ENCODE measurements around the gene KRT13.

The KRT13 gene

DNA sequence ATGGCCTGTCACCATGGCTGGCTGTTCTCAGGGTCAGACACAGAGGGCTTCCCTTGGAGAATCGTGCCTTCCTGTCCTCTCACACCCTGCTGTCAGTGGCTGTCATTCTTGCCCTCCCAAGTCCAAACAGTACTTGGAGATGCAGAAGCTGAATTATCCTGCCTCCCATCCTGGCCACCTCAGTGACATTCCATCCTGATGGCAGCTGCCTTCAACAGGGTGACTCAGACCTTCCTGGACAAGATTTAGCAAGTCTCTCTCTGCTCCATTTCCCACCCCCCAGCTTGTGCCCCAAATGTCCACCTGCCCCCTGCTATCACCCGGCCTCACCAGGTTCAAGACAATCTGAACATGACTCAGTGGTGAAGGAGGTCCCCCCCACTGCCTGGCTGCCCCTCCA lies 10.9 kb downstream of the KRT13 start:
- DNase-seq (ENCODE audit: low spot score): no peak

DNA sequence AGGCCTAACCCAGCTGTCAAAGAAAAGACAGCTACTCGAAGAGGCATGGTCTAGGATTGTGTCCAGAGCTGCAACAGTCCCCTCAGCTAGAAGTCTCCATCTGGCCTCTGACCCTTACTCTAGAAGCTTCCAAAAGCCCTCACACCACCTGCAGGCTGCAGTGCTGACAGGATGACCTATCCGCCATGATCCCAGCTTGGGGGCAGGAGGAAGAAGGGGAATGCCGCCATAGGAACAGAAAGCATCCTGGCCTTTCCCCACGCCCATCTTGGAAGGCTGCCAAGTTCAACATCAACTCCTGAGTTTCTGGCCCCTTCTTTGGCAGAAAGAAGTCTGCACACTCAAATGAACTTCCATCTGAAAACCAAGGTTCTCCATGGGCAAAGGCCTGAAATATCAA lies 12.6 kb downstream of the KRT13 start:
- no peak for DNase-seq (ENCODE audit: low spot score)

DNA sequence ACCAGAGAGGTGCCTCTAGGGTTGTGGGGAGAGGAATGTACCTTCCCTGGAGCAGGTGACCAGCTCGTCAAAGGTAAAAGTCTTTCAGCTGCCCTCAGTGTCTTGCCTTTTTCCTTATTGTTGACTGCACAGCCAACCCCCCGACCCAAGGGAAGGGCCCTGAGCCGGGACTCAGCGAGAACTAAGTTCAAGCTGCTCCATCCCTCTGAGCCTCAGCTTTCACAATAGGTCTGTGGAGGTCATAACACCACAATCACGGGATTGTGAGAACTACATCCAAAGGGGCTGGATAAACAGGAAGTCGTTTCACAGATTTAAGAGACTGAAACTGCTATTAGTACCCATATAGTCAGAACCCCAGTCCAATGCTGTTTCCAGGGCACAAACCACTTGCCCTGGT lies 13.1 kb downstream of the KRT13 start:
- no peak for DNase-seq (ENCODE audit: low spot score)

DNA sequence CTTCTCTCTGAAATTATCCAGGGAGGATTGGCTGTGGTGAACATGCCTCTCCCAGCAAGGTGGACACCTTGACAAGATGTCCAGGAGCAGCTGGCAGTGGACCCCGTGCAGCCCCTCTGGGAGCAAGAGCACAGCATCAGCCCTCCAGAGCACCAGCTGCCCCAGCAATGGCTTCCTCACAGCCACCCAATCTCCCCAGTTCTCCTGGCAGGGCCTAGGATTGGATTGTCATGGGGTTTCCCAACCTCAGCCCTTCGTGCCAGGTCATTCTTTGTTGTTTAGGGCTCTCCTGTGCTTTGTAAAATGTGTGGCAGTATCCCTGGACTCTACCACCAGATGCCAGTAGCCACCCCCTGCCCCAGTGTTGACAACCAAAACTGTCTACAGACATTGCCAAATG lies 13.9 kb downstream of the KRT13 start:
- no peak for DNase-seq (ENCODE audit: low spot score)

DNA sequence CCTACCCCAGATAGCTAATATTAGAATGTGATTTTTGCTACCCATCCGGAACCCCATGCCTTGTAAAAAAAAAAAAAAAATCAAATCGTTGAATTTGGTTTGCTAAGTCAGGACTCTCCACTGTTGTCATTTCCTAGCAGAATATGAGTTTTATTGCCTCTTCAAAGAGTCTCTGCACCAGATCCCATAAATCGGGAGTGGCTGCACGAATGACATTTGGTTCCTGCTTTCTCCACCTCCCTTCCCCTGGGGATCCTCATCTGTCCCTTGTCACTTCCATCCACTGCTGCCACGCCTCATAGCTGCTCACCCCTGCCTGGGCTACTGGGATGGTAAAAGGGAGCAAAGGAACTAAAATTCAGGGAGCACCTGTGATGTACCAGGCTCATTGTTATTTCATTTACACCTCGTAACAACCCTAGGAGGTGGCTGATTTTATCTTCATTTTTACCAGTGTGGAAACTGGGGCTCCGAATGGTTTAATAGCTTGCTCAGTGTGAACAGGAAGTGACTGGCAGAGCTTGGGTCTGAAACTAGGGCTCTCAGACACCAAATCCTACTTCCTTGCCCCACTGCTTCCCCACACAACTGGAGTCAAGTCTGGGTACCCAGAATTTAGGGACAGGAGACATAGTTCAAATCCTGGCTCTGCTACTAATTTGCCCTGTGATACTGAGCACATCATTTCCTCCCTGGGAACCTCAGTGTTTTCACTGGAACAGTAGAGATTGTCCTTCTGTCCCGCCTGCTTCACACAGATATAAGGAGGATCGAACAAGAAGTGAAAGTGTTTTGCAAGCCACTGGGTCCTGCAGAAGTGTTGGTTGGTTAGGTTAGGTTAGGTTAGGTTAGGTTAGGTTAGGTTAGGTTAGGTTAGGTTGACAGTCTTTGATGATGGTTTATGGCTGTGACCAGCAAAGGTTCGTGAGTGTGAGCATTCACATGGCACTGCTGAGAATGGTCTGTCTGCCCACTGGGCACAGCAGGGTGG lies 15.1 kb downstream of the KRT13 start:
- DNase-seq (ENCODE audit: low spot score): no peak

DNA sequence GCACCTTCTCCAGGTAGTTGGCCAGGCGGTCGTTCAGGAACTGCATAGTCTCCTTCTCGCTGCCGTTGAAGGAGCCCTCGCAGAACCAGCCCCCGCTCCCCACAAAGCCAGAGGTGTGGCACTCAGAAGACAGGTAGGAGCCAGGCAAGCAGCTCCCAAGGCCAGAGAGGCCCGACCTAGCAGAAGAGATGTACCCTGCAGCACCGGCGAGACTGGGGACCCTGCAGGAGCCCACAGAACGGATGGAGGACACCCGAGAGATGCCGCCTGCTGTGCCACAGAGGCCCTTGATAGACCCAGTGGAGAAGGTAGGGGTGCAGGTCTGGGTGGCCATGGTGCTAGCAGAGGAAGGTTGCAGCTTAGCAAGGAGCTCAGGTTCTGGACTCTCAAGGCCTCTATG lies 15.9 kb downstream of the KRT13 start, which contains the start of gene KRT36:
Gene KRT36 (minus strand): TSS at position 380 of the 400 bp plus-strand sequence. CDS start 46 bp downstream, at position 334.
- no peak for DNase-seq (ENCODE audit: low spot score)

DNA sequence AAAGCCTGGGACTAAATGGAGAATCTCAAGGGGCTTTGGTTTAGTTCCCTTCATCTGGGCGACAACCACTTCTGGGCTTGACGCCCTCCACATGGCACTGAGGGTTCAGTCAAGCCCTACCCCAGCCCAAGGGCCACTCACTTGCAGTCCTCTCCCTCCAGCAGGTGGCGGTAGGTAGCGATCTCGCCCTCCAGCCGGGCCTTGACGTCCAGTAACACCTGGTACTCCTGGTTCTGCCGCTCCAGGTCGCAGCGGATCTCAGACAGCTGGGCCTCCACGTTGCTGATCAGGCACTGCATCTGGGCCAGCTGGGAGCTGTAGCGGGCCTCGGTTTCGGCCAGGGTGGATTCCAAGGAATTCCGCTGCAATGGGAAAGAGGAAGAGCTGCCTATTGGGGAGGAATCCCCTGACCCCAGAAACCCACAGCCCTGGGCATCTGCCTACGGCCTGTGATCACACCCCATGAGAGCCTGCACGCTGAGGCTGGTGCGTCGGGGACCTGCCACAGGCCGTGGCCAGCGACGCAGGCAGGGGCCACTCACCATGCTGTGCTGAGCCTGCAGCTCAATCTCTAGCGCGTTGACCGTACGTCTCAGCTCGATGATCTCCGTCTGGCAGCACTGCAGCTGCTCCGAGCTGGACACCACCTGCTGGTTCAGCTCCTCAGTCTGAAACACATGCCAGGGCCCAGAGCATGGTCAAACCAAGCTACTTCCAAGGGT lies 18.4 kb downstream of the KRT13 start:
- DNase-seq (ENCODE audit: low spot score): peak; percentile 19

- DNase-seq (ENCODE audit: low spot score): no peak
Measured at GRCh38 chr17:41486316-41486715, 19.1 kb downstream of the KRT13 start.

GRCh38 chr17:41484920-41485904 lies 20.2 kb downstream of the KRT13 start:
- no peak for DNase-seq (ENCODE audit: low spot score)

GRCh38 chr17:41483991-41484826 lies 21.2 kb downstream of the KRT13 start:
- DNase-seq (ENCODE audit: low spot score): no peak

- DNase-seq (ENCODE audit: low spot score): no peak
Measured at GRCh38 chr17:41483531-41483930, 21.9 kb downstream of the KRT13 start.

DNA sequence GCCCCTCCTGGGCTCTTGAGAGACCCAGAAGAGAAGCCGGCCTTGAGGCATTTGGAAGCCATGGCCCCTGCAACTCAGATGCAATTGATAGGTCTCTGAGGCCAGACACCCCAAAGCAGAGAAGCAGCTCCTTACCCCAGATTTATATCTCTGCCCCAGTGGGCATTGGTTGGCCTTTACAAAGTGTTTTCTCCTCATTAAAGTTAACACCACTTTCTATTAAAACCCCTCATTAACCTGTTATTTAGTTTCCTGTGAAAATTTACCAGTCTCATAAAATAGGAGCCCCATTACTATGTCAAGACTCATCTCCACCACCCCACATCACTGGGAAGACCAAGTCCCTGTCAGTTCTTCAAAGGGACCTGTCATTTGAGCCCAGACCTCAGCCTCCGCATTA lies 24.4 kb downstream of the KRT13 start, which contains the start of gene KRT35:
Gene KRT35 (minus strand): TSS at position 116 of the 400 bp plus-strand sequence. CDS start 54 bp downstream, at position 62.
- no peak for DNase-seq (ENCODE audit: low spot score)

- no peak for DNase-seq (ENCODE audit: low spot score)
Measured at GRCh38 chr17:41480581-41480980, 24.8 kb downstream of the KRT13 start.

DNA sequence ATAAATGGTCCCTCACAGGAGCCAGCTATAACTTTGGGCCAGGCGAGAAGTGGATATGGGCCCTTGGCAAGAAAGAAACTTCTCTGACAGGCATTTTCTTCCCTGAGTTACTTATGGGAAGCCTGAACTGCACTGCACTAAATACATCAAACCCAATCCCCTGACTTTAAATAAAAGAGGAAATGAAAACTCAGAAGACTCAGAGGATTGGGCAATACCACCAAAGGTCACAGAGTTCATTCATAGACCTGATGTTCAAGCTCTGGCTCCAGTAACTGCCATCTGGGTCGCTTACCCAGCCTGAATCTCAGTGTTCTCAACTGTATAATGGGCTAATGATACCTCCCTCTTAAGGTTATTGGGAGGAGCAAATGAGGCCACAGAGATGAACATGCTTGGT lies 25.3 kb downstream of the KRT13 start:
- no peak for DNase-seq (ENCODE audit: low spot score)

DNA sequence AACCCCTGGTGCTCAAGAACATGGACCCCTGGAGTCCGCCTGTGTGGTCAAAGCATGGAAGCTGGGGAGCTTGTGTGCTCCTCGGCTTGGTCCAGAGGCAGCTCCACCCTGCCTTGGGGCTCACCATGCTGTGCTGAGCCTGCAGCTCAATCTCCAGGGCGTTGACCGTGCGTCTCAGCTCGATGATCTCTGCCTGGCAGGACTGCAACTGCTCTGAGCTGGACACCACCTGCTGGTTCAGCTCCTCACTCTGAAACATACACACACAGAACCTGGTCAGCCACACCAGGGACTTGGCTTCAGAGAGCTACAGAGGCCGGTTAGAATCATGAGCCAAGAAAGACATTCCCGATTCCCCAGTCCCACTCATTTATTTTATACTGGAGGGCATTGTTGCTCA lies 27.2 kb downstream of the KRT13 start:
- no peak for DNase-seq (ENCODE audit: low spot score)

- DNase-seq (ENCODE audit: low spot score): no peak
Measured at GRCh38 chr17:41476866-41477815, 28.3 kb downstream of the KRT13 start.

DNA sequence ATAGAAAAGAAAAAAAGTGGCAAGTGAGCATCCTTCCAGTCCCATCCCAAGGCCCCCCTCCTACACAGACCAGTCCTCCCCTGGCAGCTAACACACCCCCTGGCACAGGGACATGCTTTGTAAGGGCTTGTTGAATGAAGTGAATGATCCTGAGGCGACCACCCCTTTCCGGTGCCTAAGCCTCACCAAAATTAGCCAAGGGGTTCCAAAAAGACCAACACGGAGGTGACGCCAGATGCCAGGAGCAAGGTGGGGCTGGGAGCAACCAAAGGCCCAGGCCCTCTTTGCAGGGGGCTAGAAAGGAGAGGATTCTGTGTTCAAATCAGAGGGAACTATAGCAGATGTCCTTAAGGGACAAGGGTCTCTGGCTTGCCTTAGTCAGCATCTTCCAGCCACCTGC lies 30.0 kb downstream of the KRT13 start:
- no peak for DNase-seq (ENCODE audit: low spot score)

GRCh38 chr17:41474863-41475262 lies 30.5 kb downstream of the KRT13 start:
- no peak for DNase-seq (ENCODE audit: low spot score)

DNA sequence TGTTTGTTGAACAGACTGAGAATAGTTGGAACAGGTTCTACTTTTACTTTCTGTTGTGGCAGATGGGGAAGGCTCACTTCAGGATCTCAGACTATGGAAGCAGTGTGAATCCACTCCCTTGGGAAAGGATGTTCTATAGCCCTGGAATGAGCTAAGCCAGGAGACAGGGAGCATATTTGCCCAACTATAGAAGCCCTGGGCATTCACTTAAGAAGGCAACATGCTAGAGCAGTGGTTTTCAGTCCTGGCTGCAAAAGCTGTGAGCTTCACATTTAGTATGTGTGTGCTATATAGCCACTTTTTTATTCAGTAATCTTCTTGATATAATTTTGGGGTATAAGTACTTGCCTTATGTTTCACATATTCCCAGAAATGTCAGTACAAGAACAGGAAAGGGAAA lies 37.1 kb downstream of the KRT13 start:
- DNase-seq (ENCODE audit: low spot score): no peak

- no peak for DNase-seq (ENCODE audit: low spot score)
Measured at GRCh38 chr17:41467561-41467960, 37.9 kb downstream of the KRT13 start.
